Measurements from ENCODE around the gene PLA2G4A. TPM values are rescaled to one million over a fixed set of nuclear protein-coding genes. Genes with fewer than 3 reads are reported as not detected.

The PLA2G4A gene
- total RNA-seq, 1 donor from 2014 or later = 0.72 TPM

- no peak for TF ChIP-seq CTCF (IDR thresholded peaks at IDR 0.05; ENCODE audit: unreplicated experiment)
- no peak for DNase-seq (ENCODE audit: low spot score, unreplicated experiment)
These were observed 1.2 kb downstream of the PLA2G4A start for GRCh38 chr1:186829686-186830587.

GRCh38 chr1:186831168-186831567 is 2.4 kb downstream of the PLA2G4A start:
- peaks cover 9% of the 10 kb centered on the region for H3K27me3 Mint-ChIP-seq
- no peak for TF ChIP-seq CTCF (IDR thresholded peaks at IDR 0.05; ENCODE audit: unreplicated experiment)
- H3K4me3 Mint-ChIP-seq (ENCODE audit: low read depth) = no peak overlapping the region
- H3K9me3 Mint-ChIP-seq (ENCODE audit: low read depth) = no peaks in the 10 kb centered on the region
- peaks cover 6% of the 10 kb centered on the region for H3K4me1 Mint-ChIP-seq (ENCODE audit: low read depth)
- H3K27ac Mint-ChIP-seq = no peak overlapping the region
- no peaks in the 10 kb centered on the region for H3K36me3 Mint-ChIP-seq (ENCODE audit: insufficient read depth)
- no peak for DNase-seq (ENCODE audit: low spot score, unreplicated experiment)

More at GRCh38 chr1:186829686-186830587, 1.2 kb downstream of the PLA2G4A start:
- no peaks in the 10 kb centered on the region for H3K36me3 Mint-ChIP-seq (ENCODE audit: insufficient read depth)
- H3K4me1 Mint-ChIP-seq (ENCODE audit: low read depth) = peaks cover 6% of the 10 kb centered on the region
- peak overlapping the region; percentile 83 for H3K4me3 Mint-ChIP-seq (ENCODE audit: low read depth)
- H3K27ac Mint-ChIP-seq = no peak overlapping the region
- H3K9me3 Mint-ChIP-seq (ENCODE audit: low read depth) = no peaks in the 10 kb centered on the region
- H3K27me3 Mint-ChIP-seq = peaks cover 9% of the 10 kb centered on the region

GRCh38 chr1:186834399-186834958 is 5.7 kb downstream of the PLA2G4A start:
- no peak for TF ChIP-seq CTCF (IDR thresholded peaks at IDR 0.05; ENCODE audit: unreplicated experiment)
- H3K4me3 Mint-ChIP-seq (ENCODE audit: low read depth) = no peak overlapping the region
- no peaks in the 10 kb centered on the region for H3K4me1 Mint-ChIP-seq (ENCODE audit: low read depth)
- peaks cover 1% of the 10 kb centered on the region for H3K36me3 Mint-ChIP-seq (ENCODE audit: insufficient read depth)
- peaks cover 5% of the 10 kb centered on the region for H3K9me3 Mint-ChIP-seq (ENCODE audit: low read depth)
- no peak overlapping the region for H3K27ac Mint-ChIP-seq
- H3K27me3 Mint-ChIP-seq = peaks cover 4% of the 10 kb centered on the region
- DNase-seq (ENCODE audit: low spot score, unreplicated experiment) = no peak

GRCh38 chr1:186835448-186835847 is 6.7 kb downstream of the PLA2G4A start:
- Mint-ChIP-seq H3K4me1 (ENCODE audit: low read depth) (no peaks in the 10 kb centered on the region), H3K9me3 (ENCODE audit: low read depth) (peaks cover 5% of the 10 kb centered on the region), H3K4me3 (ENCODE audit: low read depth) (no peak overlapping the region), H3K27me3 (no peaks in the 10 kb centered on the region), H3K27ac (no peak overlapping the region), H3K36me3 (ENCODE audit: insufficient read depth) (peaks cover 1% of the 10 kb centered on the region)
- no peak for DNase-seq (ENCODE audit: low spot score, unreplicated experiment)
- no peak for TF ChIP-seq CTCF (IDR thresholded peaks at IDR 0.05; ENCODE audit: unreplicated experiment)

- Mint-ChIP-seq H3K27ac (no peak overlapping the region), H3K27me3 (no peaks in the 10 kb centered on the region), H3K4me3 (ENCODE audit: low read depth) (no peak overlapping the region), H3K36me3 (ENCODE audit: insufficient read depth) (peaks cover 1% of the 10 kb centered on the region), H3K4me1 (ENCODE audit: low read depth) (peaks cover 4% of the 10 kb centered on the region), H3K9me3 (ENCODE audit: low read depth) (peaks cover 5% of the 10 kb centered on the region)
- no peak for DNase-seq (ENCODE audit: low spot score, unreplicated experiment)
- TF ChIP-seq CTCF (IDR thresholded peaks at IDR 0.05; ENCODE audit: unreplicated experiment) = no peak
These were observed 9.1 kb downstream of the PLA2G4A start for GRCh38 chr1:186837806-186838205.
